ENCODE measurements around the gene EIF5A. TPM values are rescaled to one million over a fixed set of nuclear protein-coding genes. Genes with fewer than 3 reads are reported as not detected.

The EIF5A gene
- total RNA-seq, 1 donor from 2014 or later, result 323 TPM

DNA sequence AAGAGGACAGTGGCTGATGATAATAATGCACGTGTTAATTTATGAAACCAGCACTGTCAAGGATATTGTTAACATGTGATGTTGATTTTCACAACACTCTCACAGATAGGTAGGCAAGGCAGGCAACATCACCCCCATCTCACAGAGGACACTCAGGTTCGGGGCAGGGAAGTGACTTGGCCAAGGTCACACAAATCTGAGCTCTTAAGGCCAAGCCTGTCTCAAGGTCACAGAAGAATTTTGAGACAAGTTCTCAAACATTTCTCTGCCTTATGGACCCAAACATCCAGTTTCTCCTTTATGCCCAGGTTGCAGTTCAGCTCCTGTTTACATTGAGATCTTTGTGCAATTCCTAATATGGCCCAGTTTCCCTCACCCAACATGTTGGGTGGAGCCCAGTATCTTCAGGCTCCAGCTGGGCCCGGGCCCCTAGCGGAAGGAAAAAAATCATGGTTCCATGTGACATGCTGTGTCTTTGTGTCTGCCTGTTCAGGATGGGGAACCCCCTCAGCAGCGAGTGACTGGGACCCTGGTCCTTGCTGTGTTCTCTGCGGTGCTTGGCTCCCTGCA, 24.6 kb upstream of the EIF5A start:
- Mint-ChIP-seq H3K36me3 (ENCODE audit: insufficient read depth) (no peaks in the 10 kb centered on the region), H3K9me3 (ENCODE audit: low read depth) (no peaks in the 10 kb centered on the region), H3K27ac (no peak overlapping the region), H3K4me3 (ENCODE audit: low read depth) (peak overlapping the region; percentile 76), H3K4me1 (ENCODE audit: low read depth) (peaks cover 6% of the 10 kb centered on the region), H3K27me3 (peaks cover 25% of the 10 kb centered on the region)
- no peak for DNase-seq (ENCODE audit: low spot score, unreplicated experiment)
- TF ChIP-seq, protein P1, sequence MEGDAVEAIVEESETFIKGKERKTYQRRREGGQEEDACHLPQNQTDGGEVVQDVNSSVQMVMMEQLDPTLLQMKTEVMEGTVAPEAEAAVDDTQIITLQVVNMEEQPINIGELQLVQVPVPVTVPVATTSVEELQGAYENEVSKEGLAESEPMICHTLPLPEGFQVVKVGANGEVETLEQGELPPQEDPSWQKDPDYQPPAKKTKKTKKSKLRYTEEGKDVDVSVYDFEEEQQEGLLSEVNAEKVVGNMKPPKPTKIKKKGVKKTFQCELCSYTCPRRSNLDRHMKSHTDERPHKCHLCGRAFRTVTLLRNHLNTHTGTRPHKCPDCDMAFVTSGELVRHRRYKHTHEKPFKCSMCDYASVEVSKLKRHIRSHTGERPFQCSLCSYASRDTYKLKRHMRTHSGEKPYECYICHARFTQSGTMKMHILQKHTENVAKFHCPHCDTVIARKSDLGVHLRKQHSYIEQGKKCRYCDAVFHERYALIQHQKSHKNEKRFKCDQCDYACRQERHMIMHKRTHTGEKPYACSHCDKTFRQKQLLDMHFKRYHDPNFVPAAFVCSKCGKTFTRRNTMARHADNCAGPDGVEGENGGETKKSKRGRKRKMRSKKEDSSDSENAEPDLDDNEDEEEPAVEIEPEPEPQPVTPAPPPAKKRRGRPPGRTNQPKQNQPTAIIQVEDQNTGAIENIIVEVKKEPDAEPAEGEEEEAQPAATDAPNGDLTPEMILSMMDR (IDR thresholded peaks at IDR 0.05; ENCODE audit: unreplicated experiment), result no peak

DNA sequence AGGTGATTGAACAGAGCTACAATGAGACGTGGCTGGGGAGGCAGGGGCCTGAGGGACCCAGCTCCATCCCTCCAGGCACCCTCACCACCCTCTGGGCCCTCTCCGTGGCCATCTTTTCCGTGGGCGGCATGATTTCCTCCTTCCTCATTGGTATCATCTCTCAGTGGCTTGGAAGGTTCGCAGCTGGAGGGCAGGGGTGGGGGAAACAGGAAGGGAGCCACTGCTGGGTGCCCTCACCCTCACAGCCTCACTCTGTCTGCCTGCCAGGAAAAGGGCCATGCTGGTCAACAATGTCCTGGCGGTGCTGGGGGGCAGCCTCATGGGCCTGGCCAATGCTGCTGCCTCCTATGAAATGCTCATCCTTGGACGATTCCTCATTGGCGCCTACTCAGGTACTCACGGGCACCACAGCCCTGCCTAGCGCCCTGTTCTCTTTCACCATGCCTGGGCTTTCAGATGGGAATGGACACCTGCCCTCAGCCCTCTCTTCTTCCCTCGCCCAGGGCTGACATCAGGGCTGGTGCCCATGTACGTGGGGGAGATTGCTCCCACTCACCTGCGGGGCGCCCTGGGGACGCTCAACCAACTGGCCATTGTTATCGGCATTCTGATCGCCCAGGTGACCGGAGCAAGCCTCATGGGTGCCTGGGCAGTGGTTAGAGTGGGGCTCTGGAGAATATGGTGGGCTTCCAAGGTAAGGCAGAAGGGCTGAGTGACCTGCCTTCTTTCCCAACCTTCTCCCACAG, 23.8 kb upstream of the EIF5A start:
- Mint-ChIP-seq H3K27ac (no peak overlapping the region), H3K4me3 (ENCODE audit: low read depth) (peak overlapping the region; percentile 35), H3K27me3 (peaks cover 28% of the 10 kb centered on the region), H3K4me1 (ENCODE audit: low read depth) (peaks cover 6% of the 10 kb centered on the region), H3K9me3 (ENCODE audit: low read depth) (no peaks in the 10 kb centered on the region), H3K36me3 (ENCODE audit: insufficient read depth) (no peaks in the 10 kb centered on the region)
- TF ChIP-seq, protein P1 (IDR thresholded peaks at IDR 0.05; ENCODE audit: unreplicated experiment), result no peak
- DNase-seq (ENCODE audit: low spot score, unreplicated experiment), result no peak

DNA sequence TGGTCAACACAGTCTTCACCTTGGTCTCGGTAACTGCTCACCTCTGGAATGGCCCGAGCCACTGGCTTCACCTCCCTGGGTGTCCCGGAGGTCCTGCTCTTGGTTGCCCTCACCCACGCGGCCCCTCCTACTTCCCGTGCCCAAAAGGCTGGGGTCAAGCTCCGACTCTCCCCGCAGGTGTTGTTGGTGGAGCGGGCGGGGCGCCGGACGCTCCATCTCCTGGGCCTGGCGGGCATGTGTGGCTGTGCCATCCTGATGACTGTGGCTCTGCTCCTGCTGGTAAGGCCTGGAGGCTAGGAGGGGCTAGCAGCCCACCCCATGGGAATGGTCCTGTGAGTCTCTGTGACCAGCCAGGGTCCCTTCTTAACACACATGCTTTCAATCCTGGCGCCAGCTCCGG, 22.5 kb upstream of the EIF5A start:
- peaks cover 30% of the 10 kb centered on the region for H3K27me3 Mint-ChIP-seq
- peaks cover 6% of the 10 kb centered on the region for H3K4me1 Mint-ChIP-seq (ENCODE audit: low read depth)
- TF ChIP-seq, protein P1 (IDR thresholded peaks at IDR 0.05; ENCODE audit: unreplicated experiment), result no peak
- no peaks in the 10 kb centered on the region for H3K36me3 Mint-ChIP-seq (ENCODE audit: insufficient read depth)
- no peak for DNase-seq (ENCODE audit: low spot score, unreplicated experiment)
- no peaks in the 10 kb centered on the region for H3K9me3 Mint-ChIP-seq (ENCODE audit: low read depth)
- no peak overlapping the region for H3K4me3 Mint-ChIP-seq (ENCODE audit: low read depth)
- H3K27ac Mint-ChIP-seq, result no peak overlapping the region

DNA sequence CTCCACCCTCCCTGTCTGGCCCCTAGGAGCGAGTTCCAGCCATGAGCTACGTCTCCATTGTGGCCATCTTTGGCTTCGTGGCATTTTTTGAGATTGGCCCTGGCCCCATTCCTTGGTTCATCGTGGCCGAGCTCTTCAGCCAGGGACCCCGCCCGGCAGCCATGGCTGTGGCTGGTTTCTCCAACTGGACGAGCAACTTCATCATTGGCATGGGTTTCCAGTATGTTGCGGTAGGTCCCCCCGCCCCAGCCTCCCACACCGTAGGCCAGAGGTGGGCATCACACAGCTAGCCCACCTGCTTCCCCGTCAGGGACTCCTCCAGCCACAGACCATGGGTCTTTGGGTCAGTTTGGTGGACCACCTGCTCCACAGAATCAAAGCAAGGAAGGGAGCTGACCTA, 21.7 kb upstream of the EIF5A start:
- Mint-ChIP-seq H3K4me1 (ENCODE audit: low read depth) (peaks cover 2% of the 10 kb centered on the region), H3K36me3 (ENCODE audit: insufficient read depth) (no peaks in the 10 kb centered on the region), H3K4me3 (ENCODE audit: low read depth) (no peak overlapping the region), H3K27ac (no peak overlapping the region), H3K27me3 (peaks cover 30% of the 10 kb centered on the region), H3K9me3 (ENCODE audit: low read depth) (no peaks in the 10 kb centered on the region)
- TF ChIP-seq, protein P1 (IDR thresholded peaks at IDR 0.05; ENCODE audit: unreplicated experiment), result no peak
- no peak for DNase-seq (ENCODE audit: low spot score, unreplicated experiment)

DNA sequence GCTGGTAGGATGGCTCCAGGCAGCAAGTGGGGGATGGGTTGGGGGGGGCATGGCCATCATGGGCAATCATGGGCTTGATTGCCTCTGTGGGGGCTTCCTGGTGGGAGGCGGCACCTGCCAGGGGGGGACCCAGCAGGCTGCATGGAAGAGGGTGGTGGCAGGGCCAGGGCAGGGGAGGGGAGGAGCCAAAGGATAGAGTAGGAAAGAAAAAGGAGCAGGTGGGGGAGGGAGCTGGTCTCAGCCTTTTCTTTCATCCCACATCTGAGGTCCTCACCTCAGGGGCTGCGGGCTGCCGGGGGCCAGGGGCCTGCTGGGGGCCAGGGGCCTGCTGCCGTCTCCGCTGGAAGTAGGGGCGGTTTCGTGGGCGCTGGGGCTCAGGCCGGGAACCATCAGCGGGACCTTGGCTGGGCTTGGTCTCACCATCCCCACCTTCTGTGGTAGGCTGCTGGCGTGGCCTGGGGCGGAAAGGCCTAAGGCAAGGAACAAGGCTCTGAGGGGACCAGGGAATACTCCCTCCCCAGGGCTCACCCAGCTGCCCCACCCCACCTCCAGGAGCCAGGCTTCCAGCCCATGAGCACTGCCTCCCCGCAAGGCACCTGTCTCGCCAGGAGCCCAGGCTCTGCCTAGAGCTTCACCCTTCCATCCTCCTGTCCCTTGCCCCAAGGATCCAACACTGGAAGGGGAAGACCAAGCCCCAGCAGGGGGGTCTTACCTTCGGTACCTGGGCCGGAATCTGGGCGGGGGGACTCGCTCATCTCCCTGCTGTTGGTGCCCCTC, 18.0 kb upstream of the EIF5A start:
- Mint-ChIP-seq H3K4me1 (ENCODE audit: low read depth) (peaks cover 2% of the 10 kb centered on the region), H3K9me3 (ENCODE audit: low read depth) (no peaks in the 10 kb centered on the region), H3K27me3 (peaks cover 40% of the 10 kb centered on the region), H3K36me3 (ENCODE audit: insufficient read depth) (no peaks in the 10 kb centered on the region), H3K27ac (no peak overlapping the region), H3K4me3 (ENCODE audit: low read depth) (no peak overlapping the region)
- TF ChIP-seq, protein P1 (IDR thresholded peaks at IDR 0.05; ENCODE audit: unreplicated experiment), result no peak
- DNase-seq (ENCODE audit: low spot score, unreplicated experiment), result no peak
